KMS-11 (cell line): ENCODE measurements around the gene CLDN19.
A peak's percentile ranks its signal among the peaks of the same experiment; 100 is the strongest.

Experiments used
- H2AFZ ChIP-seq: fragments of 200-600 bp; sonication (generic); 2 replicates; pipeline ENCODE4 v1.6.1; 2016; ENCODE audit warnings: antibody characterized with exemption, mixed run types, low read depth
- H3K27ac ChIP-seq: fragments of 200-600 bp; sonication (generic); 2 replicates; pipeline ENCODE4 v1.6.1; 2016; ENCODE audit warnings: mild to moderate bottlenecking, mixed run types
- H3K27me3 ChIP-seq: fragments of 200-600 bp; sonication (generic); 2 replicates; pipeline ENCODE4 v1.6.1; 2017; ENCODE audit warnings: mild to moderate bottlenecking, low read depth, mixed run types, moderate library complexity; ENCODE audit not compliant: insufficient read depth
- H3K36me3 ChIP-seq: fragments of 200-600 bp; sonication (generic); 2 replicates; pipeline ENCODE4 v1.6.1; 2017; ENCODE audit warnings: mild to moderate bottlenecking, mixed run types; ENCODE audit not compliant: insufficient read depth
- H3K4me1 ChIP-seq: fragments of 200-600 bp; sonication (generic); 2 replicates; pipeline ENCODE4 v1.6.1; 2016; ENCODE audit warnings: mild to moderate bottlenecking, low read depth, mixed run types; ENCODE audit not compliant: poor library complexity, severe bottlenecking
- H3K4me2 ChIP-seq: fragments of 200-600 bp; sonication (generic); 2 replicates; pipeline ENCODE4 v1.7.0; 2016; ENCODE audit warnings: mild to moderate bottlenecking, mixed run types
- H3K4me3 ChIP-seq: fragments of 200-600 bp; sonication (generic); IDR thresholded peaks from 2 replicates; pipeline ENCODE4 v1.6.1; 2017; ENCODE audit warnings: low read depth, low read length, mixed read lengths; ENCODE audit not compliant: insufficient read depth
- H3K79me2 ChIP-seq: fragments of 200-600 bp; sonication (generic); 2 replicates; pipeline ENCODE4 v1.6.1; 2016; ENCODE audit warnings: low read depth, mixed run types; ENCODE audit not compliant: insufficient read depth
- H3K9ac ChIP-seq: fragments of 200-600 bp; sonication (generic); 2 replicates; pipeline ENCODE4 v1.6.1; 2016; ENCODE audit warnings: mild to moderate bottlenecking, mixed run types
- H4K20me1 ChIP-seq: fragments of 200-600 bp; sonication (generic); 2 replicates; pipeline ENCODE4 v1.6.1; 2016; ENCODE audit warnings: mild to moderate bottlenecking, mixed run types; ENCODE audit not compliant: insufficient read depth
- CTCF ChIP-seq: fragments of 200-600 bp; sonication (generic); conservative IDR thresholded peaks from 2 replicates; pipeline ENCODE4 v1.6.1; 2017; ENCODE audit warnings: low read depth, mild to moderate bottlenecking, antibody characterized with exemption, low read length, moderate library complexity, mixed read lengths

The CLDN19 gene

DNA sequence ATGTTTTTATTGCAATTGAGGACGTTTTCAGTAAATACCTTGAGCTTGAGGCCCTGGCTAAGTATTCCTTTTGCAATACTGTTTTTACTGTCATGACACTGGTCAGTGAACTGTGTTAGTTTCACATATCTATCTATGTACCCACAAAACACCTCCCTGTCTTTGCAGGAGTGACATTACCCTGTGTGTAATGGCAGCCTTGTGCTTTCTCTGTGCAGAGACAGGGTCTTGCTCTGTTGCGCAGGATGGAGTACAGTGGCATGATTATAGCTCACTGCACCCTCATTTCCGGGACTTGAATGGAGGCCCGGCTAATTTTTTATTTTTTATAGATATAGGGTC, 48.9 kb downstream of the CLDN19 start:
- no peak for TF ChIP-seq CTCF
- Histone ChIP-seq H3K9ac (no peak overlapping the region), H3K4me1 (peaks cover 58% of the 10 kb centered on the region), H2AFZ (no peak overlapping the region), H3K27me3 (no peaks in the 10 kb centered on the region), H3K4me2 (no peak overlapping the region), H3K79me2 (peaks cover 100% of the 10 kb centered on the region), H4K20me1 (peaks cover 92% of the 10 kb centered on the region), H3K36me3 (peaks cover 33% of the 10 kb centered on the region; the same call in 1 of the 2 replicates), H3K4me3 (no peak overlapping the region), H3K27ac (no peak overlapping the region)

- H3K4me2 ChIP-seq, result no peak overlapping the region; the same call in 1 of the 2 replicates
- H3K27ac ChIP-seq, result no peak overlapping the region; the same call in 1 of the 2 replicates
- no peak overlapping the region for H3K9ac ChIP-seq
- H3K27me3 ChIP-seq, result no peaks in the 10 kb centered on the region
- peaks cover 32% of the 10 kb centered on the region; the same call in 1 of the 2 replicates for H3K36me3 ChIP-seq
- no peak overlapping the region for H2AFZ ChIP-seq
- peaks cover 100% of the 10 kb centered on the region for H3K79me2 ChIP-seq
- H3K4me3 ChIP-seq, result no peak overlapping the region
- H4K20me1 ChIP-seq, result peaks cover 92% of the 10 kb centered on the region
- peaks cover 63% of the 10 kb centered on the region for H3K4me1 ChIP-seq
- 0 out of 2 replicates have a peak, but pooled peaks have one; percentile 17 for TF ChIP-seq CTCF
Measured at GRCh38 chr1:42690477-42691156, 49.4 kb downstream of the CLDN19 start.

DNA sequence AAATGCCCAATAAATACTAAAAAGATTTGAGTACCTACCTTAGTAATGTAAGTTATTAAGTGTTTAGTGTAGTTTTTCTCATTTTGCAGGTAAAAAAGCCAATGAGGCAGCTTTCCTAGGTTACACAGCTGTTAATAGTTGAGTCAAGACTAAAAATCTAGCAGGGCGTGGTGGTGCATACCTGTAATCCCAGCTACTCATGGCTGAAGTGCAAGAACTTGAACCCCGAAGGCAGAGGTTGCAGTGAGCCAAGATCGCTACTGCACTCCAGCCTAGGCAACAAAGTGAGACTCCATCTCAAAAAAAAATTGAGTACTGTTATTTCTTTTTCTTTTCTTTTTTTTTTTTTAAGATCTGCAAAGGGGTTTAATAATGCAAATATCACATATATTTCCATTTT, 50.1 kb downstream of the CLDN19 start:
- Histone ChIP-seq H3K36me3 (peaks cover 31% of the 10 kb centered on the region; the same call in 1 of the 2 replicates), H2AFZ (no peak overlapping the region), H3K79me2 (peaks cover 100% of the 10 kb centered on the region), H4K20me1 (peaks cover 94% of the 10 kb centered on the region), H3K4me3 (no peak overlapping the region), H3K4me1 (peaks cover 70% of the 10 kb centered on the region), H3K27ac (no peak overlapping the region), H3K9ac (no peak overlapping the region), H3K4me2 (peak overlapping the region; percentile 25; the same call in 1 of the 2 replicates), H3K27me3 (no peaks in the 10 kb centered on the region)
- TF ChIP-seq CTCF, result no peak

DNA sequence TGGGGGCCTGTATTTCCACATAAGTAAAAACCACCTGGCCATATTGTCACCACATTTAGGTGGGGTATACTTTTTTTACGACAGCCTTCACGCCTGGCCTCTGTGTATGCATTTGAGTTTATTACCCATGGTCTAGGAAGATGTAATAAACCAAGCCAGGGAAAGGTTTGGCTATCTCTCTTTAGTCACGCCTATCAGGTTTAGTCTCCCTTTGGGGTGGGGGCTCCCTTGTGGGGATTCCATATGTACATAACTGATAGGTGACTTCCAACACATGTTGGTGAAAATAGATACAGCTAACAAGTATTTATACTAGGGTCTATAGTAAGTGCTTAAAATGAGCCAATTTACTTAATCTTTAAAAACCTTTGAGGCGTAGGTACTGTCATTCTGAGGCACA, 53.6 kb downstream of the CLDN19 start:
- Histone ChIP-seq H3K4me3 (no peak overlapping the region), H3K27ac (no peak overlapping the region), H3K27me3 (no peaks in the 10 kb centered on the region), H4K20me1 (peaks cover 84% of the 10 kb centered on the region), H3K4me1 (peaks cover 68% of the 10 kb centered on the region), H3K79me2 (peaks cover 86% of the 10 kb centered on the region), H3K9ac (no peak overlapping the region), H3K4me2 (peak overlapping the region; percentile 98), H2AFZ (no peak overlapping the region), H3K36me3 (peaks cover 22% of the 10 kb centered on the region; the same call in 1 of the 2 replicates)
- TF ChIP-seq CTCF, result no peak
